ENCODE data around the gene ANKH.
"Not testable (repeated sequence)": the region's sequence is repeated elsewhere in the genome, so short reads cannot be mapped to it uniquely, and the experiment has no call there.

The ANKH gene

GRCh38 chr5:14853685-14854084 lies 17.9 kb downstream of the ANKH start:
- peak; percentile 28 for DNase-seq

GRCh38 chr5:14852779-14853178 lies 18.8 kb downstream of the ANKH start:
- DNase-seq, result no peak

- no peak for DNase-seq
Measured at GRCh38 chr5:14851999-14852526, 19.5 kb downstream of the ANKH start.

- no peak for DNase-seq
Measured at GRCh38 chr5:14851597-14851996, 20.0 kb downstream of the ANKH start.

- no peak for DNase-seq
Measured at GRCh38 chr5:14851050-14851419, 20.5 kb downstream of the ANKH start.

GRCh38 chr5:14850419-14851049 lies 21.0 kb downstream of the ANKH start:
- no peak for DNase-seq

GRCh38 chr5:14849516-14850294 lies 21.9 kb downstream of the ANKH start:
- DNase-seq, result no peak

- not testable (repeated sequence) for DNase-seq
Measured at GRCh38 chr5:14848942-14849341, 22.6 kb downstream of the ANKH start.

- DNase-seq, result no peak
Measured at GRCh38 chr5:14848385-14848784, 23.2 kb downstream of the ANKH start.

- DNase-seq, result no peak
Measured at GRCh38 chr5:14847471-14847870, 24.1 kb downstream of the ANKH start.

GRCh38 chr5:14842117-14842516 lies 29.5 kb downstream of the ANKH start:
- DNase-seq, result peak; percentile 84

- DNase-seq, result no peak
Measured at GRCh38 chr5:14840624-14841023, 31.0 kb downstream of the ANKH start.

- no peak for DNase-seq
Measured at GRCh38 chr5:14838396-14839319, 32.9 kb downstream of the ANKH start.

- not testable (repeated sequence) for DNase-seq
Measured at GRCh38 chr5:14837423-14838122, 34.0 kb downstream of the ANKH start.

- DNase-seq, result no peak
Measured at GRCh38 chr5:14834584-14835550, 36.7 kb downstream of the ANKH start.

- DNase-seq, result no peak
Measured at GRCh38 chr5:14834062-14834461, 37.5 kb downstream of the ANKH start.

GRCh38 chr5:14831006-14831338 lies 40.6 kb downstream of the ANKH start:
- DNase-seq, result no peak

GRCh38 chr5:14830210-14831005 lies 41.2 kb downstream of the ANKH start:
- no peak for DNase-seq

- no peak for DNase-seq
Measured at GRCh38 chr5:14829396-14829795, 42.2 kb downstream of the ANKH start.

GRCh38 chr5:14826714-14827113 lies 44.9 kb downstream of the ANKH start:
- DNase-seq, result no peak

- DNase-seq, result no peak
Measured at GRCh38 chr5:14825977-14826376, 45.6 kb downstream of the ANKH start.

All from NCI-H748 treated with DMSO at 0.1 percent for 48 hours (cell line).